Choroid plexus epithelial cell (primary cell): ENCODE results near the gene IGFBP6.

Source experiments
- DNase-seq: peaks from one replicate; pipeline ENCODE4 v3.0.0-alpha.2; 2010; ENCODE audit warnings: low read depth
- H3K4me3 ChIP-seq: 2 replicates; pipeline ENCODE4 v1.5.1; 2011; ENCODE audit warnings: low read depth, mild to moderate bottlenecking, control low read depth, low read length, moderate library complexity
- CTCF ChIP-seq: conservative IDR thresholded peaks from 2 replicates; pipeline ENCODE4 v1.5.1; 2011; ENCODE audit warnings: low read depth, mild to moderate bottlenecking, control low read depth, inconsistent platforms, low read length, moderate library complexity

Gene IGFBP6

GRCh38 chr12:53096089-53096741 lies 1.3 kb upstream of the IGFBP6 start:
- DNase-seq: peak; percentile 25
- no peak overlapping the region for H3K4me3 ChIP-seq
- no peak for TF ChIP-seq CTCF

GRCh38 chr12:53096759-53097158 lies 708 bp upstream of the IGFBP6 start:
- peak overlapping the region; percentile 72 for H3K4me3 ChIP-seq
- DNase-seq: no peak
- no peak for TF ChIP-seq CTCF

- H3K4me3 ChIP-seq: peak overlapping the region; percentile 72
- no peak for TF ChIP-seq CTCF
- DNase-seq: peak; percentile 10
These were observed 282 bp upstream of the IGFBP6 start for GRCh38 chr12:53097207-53097563.

GRCh38 chr12:53098354-53098981 lies 1.0 kb downstream of the IGFBP6 start:
- peak; percentile 52 for DNase-seq
- H3K4me3 ChIP-seq: peak overlapping the region; percentile 72
- no peak for TF ChIP-seq CTCF

GRCh38 chr12:53099071-53099882 lies 1.8 kb downstream of the IGFBP6 start:
- DNase-seq: peak; percentile 96

GRCh38 chr12:53100466-53101151 lies 3.1 kb downstream of the IGFBP6 start:
- no peak for DNase-seq
- no peak overlapping the region for H3K4me3 ChIP-seq
- no peak for TF ChIP-seq CTCF

More at GRCh38 chr12:53099071-53099882, 1.8 kb downstream of the IGFBP6 start:
- peak; percentile 96 for TF ChIP-seq CTCF
- H3K4me3 ChIP-seq: peak overlapping the region; percentile 72
